ENCODE data around the gene PTGDR2. TPM values are rescaled to one million over a fixed set of nuclear protein-coding genes. Genes with fewer than 3 reads are reported as not detected.

Gene PTGDR2
- total and polyA plus RNA-seq, 12 donors: 0.35 to 5.7 (median 1.2) TPM

DNA sequence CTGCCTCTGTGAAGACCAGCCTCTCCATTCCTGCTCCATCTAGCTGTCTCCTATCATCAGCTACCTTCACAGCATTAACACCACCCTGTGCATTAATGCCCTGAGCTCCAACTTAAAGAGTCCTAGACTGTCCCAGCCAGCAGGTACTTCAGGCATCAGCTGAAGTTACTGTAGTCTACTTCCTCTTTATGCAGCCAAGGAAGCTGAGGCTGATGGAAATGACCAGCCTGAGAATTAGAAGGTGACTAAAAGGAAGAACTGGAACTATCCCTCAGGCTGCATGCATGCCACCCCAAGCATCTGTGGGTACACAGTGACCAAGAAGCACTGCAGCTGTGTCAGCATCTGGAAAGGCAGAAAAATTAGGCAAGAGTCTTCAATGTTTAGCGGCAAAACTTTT is 42.4 kb downstream of the PTGDR2 start:
- Histone ChIP-seq H3K4me1 (peaks cover 0 to 8% (median 0%) of the 10 kb centered on the region in 9 donors), H3K27ac (no peak overlapping the region), H3K27me3 (no peaks in the 10 kb centered on the region), H3K9me3 (peaks cover 0 to 15% (median 11%) of the 10 kb centered on the region in 11 donors), H3K4me3 (no peak overlapping the region), H3K36me3 (no peaks in the 10 kb centered on the region)
- DNase-seq (no peak), ATAC-seq (peak in 1 of 8 donors; percentile 27)
- 88 to 92% methylated on average over 1 of the region's 1 CpG for whole genome bisulfite sequencing, 2 donors
- TF ChIP-seq, protein P1, sequence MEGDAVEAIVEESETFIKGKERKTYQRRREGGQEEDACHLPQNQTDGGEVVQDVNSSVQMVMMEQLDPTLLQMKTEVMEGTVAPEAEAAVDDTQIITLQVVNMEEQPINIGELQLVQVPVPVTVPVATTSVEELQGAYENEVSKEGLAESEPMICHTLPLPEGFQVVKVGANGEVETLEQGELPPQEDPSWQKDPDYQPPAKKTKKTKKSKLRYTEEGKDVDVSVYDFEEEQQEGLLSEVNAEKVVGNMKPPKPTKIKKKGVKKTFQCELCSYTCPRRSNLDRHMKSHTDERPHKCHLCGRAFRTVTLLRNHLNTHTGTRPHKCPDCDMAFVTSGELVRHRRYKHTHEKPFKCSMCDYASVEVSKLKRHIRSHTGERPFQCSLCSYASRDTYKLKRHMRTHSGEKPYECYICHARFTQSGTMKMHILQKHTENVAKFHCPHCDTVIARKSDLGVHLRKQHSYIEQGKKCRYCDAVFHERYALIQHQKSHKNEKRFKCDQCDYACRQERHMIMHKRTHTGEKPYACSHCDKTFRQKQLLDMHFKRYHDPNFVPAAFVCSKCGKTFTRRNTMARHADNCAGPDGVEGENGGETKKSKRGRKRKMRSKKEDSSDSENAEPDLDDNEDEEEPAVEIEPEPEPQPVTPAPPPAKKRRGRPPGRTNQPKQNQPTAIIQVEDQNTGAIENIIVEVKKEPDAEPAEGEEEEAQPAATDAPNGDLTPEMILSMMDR (IDR thresholded peaks at IDR 0.05): no peak
- intact Hi-C loops (cut with DNase I): no loop called here

DNA sequence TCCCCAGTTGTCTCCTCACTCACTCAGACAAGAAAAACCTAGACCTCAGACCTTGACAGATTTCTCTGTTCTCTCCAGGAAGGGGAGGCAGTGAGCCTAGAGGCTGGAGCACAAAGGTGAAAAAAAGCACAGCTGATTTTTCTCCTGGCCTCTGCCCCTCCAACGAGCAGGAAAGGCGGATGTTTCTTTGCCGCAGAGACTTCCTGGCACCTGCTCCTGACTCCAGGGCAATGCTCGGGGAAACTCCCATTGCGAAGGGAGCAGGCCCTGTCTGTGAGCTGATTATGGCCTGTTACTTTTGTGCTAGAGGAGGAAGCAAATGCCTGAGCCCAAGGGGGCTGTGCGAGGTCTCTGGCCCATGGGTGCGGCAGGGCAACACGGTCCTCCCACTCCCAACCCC is 45.2 kb downstream of the PTGDR2 start:
- TF ChIP-seq, protein P1 (IDR thresholded peaks at IDR 0.05): no peak
- Histone ChIP-seq H3K9me3 (no peaks in the 10 kb centered on the region), H3K27me3 (peaks cover 0 to 5% (median 0%) of the 10 kb centered on the region in 7 donors), H3K4me1 (peaks cover 0 to 8% (median 0%) of the 10 kb centered on the region in 9 donors), H3K27ac (peak overlapping the region in 5 of 10 donors; percentile 5 to 43 (median 26)), H3K4me3 (no peak overlapping the region), H3K36me3 (no peaks in the 10 kb centered on the region)
- WGBS, 2 donors: 47 to 58% methylated on average over 8 of the region's 8 CpGs
- intact Hi-C loops (cut with DNase I): no loop called here
- peak; percentile 17 to 73 (median 45) for ATAC-seq
- no peak for DNase-seq

GRCh38 chr11:60810151-60810550 is 45.6 kb downstream of the PTGDR2 start:
- Histone ChIP-seq H3K4me3 (no peak overlapping the region), H3K4me1 (peaks cover 0 to 8% (median 0%) of the 10 kb centered on the region in 9 donors), H3K36me3 (no peaks in the 10 kb centered on the region), H3K9me3 (no peaks in the 10 kb centered on the region), H3K27me3 (peaks cover 0 to 9% (median 0%) of the 10 kb centered on the region in 7 donors), H3K27ac (peak overlapping the region in 1 of 10 donors; percentile 41)
- DNase-seq (no peak), ATAC-seq (no peak)
- 93 to 95% methylated on average over 4 of the region's 4 CpGs for WGBS, 2 donors
- TF ChIP-seq, protein P1 (IDR thresholded peaks at IDR 0.05): no peak
- intact Hi-C loops (cut with DNase I): no loop called here

DNA sequence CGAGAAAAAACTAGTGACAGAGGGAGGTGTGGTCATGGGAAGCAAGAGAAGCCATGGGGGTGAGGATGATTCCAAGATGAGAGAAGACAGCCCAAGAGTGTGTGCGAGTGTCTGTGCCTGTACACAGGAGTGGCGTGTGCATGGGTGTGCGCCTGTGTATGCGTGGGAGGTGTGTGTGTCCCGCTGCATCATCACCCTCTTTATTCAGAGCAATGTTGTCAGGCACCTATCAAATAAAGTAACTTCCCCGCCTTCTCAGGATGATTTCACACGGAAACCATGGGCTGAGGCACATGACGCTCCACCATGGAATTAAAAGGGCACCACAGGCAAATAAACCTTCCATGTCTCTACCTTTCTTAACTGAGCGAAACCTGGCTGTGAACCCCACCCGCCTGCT is 46.1 kb downstream of the PTGDR2 start:
- WGBS, 2 donors: 90 to 93% methylated on average over 11 of the region's 11 CpGs
- H3K36me3 ChIP-seq: no peaks in the 10 kb centered on the region
- TF ChIP-seq, protein P1 (IDR thresholded peaks at IDR 0.05): no peak
- DNase-seq: no peak
- intact Hi-C loops (cut with DNase I): no loop called here
- ATAC-seq: peak in 2 of 8 donors; percentile 10 to 43
- H3K4me3 ChIP-seq: no peak overlapping the region
- peaks cover 0 to 8% (median 0%) of the 10 kb centered on the region in 9 donors for H3K4me1 ChIP-seq
- H3K27me3 ChIP-seq: peaks cover 0 to 9% (median 0%) of the 10 kb centered on the region in 7 donors
- H3K9me3 ChIP-seq: no peaks in the 10 kb centered on the region
- H3K27ac ChIP-seq: no peak overlapping the region

All from heart right ventricle (tissue), 16 donors.